AG04450 (cell line): ENCODE results near the gene HIRIP3. TPM values are rescaled to one million over a fixed set of nuclear protein-coding genes. Genes with fewer than 3 reads are reported as not detected.
A peak's percentile ranks its signal among the peaks of the same experiment; 100 is the strongest.
"Not testable (repeated sequence)": the region's sequence is repeated elsewhere in the genome, so short reads cannot be mapped to it uniquely, and the experiment has no call there.

Experiments
- CTCF ChIA-PET: fragments of 300-600, 350-600 bp; formaldehyde crosslinking; extraction: SDS; loops from one replicate; lab custom pipeline; 2022; ENCODE audit warnings: antibody characterized with exemption, inconsistent platforms; lab: Charles Lee
- POLR2A ChIA-PET: fragments of 350-600 bp; formaldehyde crosslinking; extraction: SDS; loops from one replicate; lab custom pipeline; 2021; ENCODE audit warnings: antibody characterized with exemption, inconsistent platforms; lab: Yijun Ruan, JAX
- DNase-seq: peaks from one replicate; pipeline ENCODE4 v3.0.0-alpha.2; 2011; ENCODE audit warnings: low read depth, low spot score
- H3K27ac ChIP-seq: one replicate; pipeline ENCODE4 v1.5.1; 2012; ENCODE audit warnings: low read depth, low read length, control low read depth
- H3K27me3 ChIP-seq: one replicate; pipeline ENCODE4 v1.6.0; 2012; ENCODE audit warnings: low read length; ENCODE audit not compliant: control insufficient read depth, insufficient read depth
- H3K4me3 ChIP-seq: 2 replicates; pipeline ENCODE4 v1.5.1; 2011; ENCODE audit warnings: mild to moderate bottlenecking, low read depth, low read length, control low read depth
- H3K9me3 ChIP-seq: 2 replicates; pipeline ENCODE4 v1.5.1; 2012; ENCODE audit warnings: low read length; ENCODE audit not compliant: control insufficient read depth, insufficient read depth
- polyA plus RNA-seq: library from polyadenylated mRNA; depleted of rRNA; stranded (reverse); fragments of >200 nt; gene quantifications from 2 replicates; pipeline ENCODE4 v1.2.3, GENCODE V29; 2011
- TF ChIP-seq, protein P1 (sequence below): IDR thresholded peaks from 2 replicates; pipeline ENCODE4 v1.5.1; 2011; ENCODE audit warnings: low read depth, low read length, control low read depth, inconsistent platforms

Gene HIRIP3
- polyA plus RNA-seq, 1 experiment: 2.5 TPM

- peak; percentile 54 for DNase-seq
- Histone ChIP-seq H3K9me3 (no peaks in the 10 kb centered on the region), H3K27ac (peak within 1 kb of the TSS; percentile 57), H3K4me3 (peak within 1 kb of the TSS; percentile 77), H3K27me3 (no peaks in the 10 kb centered on the region)
- POLR2A ChIA-PET: interaction anchor here (0.7 to 2.2 kb wide), 6 partner anchors 10 to 61 kb away, joined by 3 to 17 read pairs (median 4); partner anchors contain the start of genes KCTD13 and TAOK2
- TF ChIP-seq, protein P1, sequence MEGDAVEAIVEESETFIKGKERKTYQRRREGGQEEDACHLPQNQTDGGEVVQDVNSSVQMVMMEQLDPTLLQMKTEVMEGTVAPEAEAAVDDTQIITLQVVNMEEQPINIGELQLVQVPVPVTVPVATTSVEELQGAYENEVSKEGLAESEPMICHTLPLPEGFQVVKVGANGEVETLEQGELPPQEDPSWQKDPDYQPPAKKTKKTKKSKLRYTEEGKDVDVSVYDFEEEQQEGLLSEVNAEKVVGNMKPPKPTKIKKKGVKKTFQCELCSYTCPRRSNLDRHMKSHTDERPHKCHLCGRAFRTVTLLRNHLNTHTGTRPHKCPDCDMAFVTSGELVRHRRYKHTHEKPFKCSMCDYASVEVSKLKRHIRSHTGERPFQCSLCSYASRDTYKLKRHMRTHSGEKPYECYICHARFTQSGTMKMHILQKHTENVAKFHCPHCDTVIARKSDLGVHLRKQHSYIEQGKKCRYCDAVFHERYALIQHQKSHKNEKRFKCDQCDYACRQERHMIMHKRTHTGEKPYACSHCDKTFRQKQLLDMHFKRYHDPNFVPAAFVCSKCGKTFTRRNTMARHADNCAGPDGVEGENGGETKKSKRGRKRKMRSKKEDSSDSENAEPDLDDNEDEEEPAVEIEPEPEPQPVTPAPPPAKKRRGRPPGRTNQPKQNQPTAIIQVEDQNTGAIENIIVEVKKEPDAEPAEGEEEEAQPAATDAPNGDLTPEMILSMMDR: peak; percentile 48
- CTCF ChIA-PET: interaction anchor here (0.9 to 2.2 kb wide), 4 partner anchors 11 to 113 kb away, joined by 5 to 13 read pairs (median 10); partner anchors contain the start of gene TAOK2
Measured at GRCh38 chr16:29961479-29962343, 33.7 kb downstream of the HIRIP3 start, which contains the start of gene TMEM219. Gene TMEM219, plus strand, starts transcription at chr16:29962079. Its CDS starts 1,065 bp downstream, at chr16:29963144.

- peak overlapping the region; percentile 31 for H3K27ac ChIP-seq
- CTCF ChIA-PET: interaction anchor here (0.8 to 2.2 kb wide), 4 partner anchors 11 to 112 kb away, joined by 5 to 13 read pairs (median 9); partner anchors contain the start of gene TAOK2
- peak overlapping the region; percentile 77 for H3K4me3 ChIP-seq
- TF ChIP-seq, protein P1: no peak
- H3K27me3 ChIP-seq: no peaks in the 10 kb centered on the region
- POLR2A ChIA-PET: interaction anchor here (1.2 to 2.2 kb wide), 4 partner anchors 12 to 60 kb away, joined by 3 to 17 read pairs (median 6); partner anchors contain the start of genes KCTD13 and TAOK2
- no peaks in the 10 kb centered on the region for H3K9me3 ChIP-seq
- DNase-seq: no peak
Measured at GRCh38 chr16:29961127-29961478, 34.3 kb downstream of the HIRIP3 start.

DNA sequence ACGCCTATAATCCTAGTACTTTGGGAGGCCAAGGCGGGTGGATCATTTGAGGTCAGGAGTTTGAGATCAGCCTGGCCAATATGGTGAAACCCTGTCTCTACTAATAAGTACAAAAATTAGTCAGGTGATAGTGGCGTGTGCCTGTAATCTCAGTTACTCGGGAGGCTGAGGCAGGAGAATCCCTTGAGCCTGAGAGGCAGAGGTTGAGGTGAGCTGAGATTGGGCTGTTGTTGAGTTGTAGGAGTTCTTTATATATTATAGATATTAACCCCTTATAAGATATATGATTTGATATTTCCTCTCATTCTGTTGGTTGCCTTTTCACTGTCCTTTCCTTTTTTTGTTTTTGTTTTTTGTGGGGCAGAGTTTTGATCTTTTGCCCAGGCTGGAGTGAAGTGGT lies 35.6 kb downstream of the HIRIP3 start:
- H3K27me3 ChIP-seq, DNase-seq, H3K4me3 ChIP-seq, H3K27ac ChIP-seq, POLR2A ChIA-PET, H3K9me3 ChIP-seq: not testable (repeated sequence)
- CTCF ChIA-PET: interaction anchor here (2.2 kb wide), 1 partner anchor 16 kb away, joined by 12 read pairs; no protein-coding TSS in a partner anchor

GRCh38 chr16:29959293-29959692 lies 36.1 kb downstream of the HIRIP3 start:
- ChIA-PET CTCF (no interaction called here), POLR2A (no interaction called here)
- DNase-seq: no peak
- Histone ChIP-seq H3K9me3 (no peaks in the 10 kb centered on the region), H3K27me3 (no peaks in the 10 kb centered on the region), H3K27ac (no peak overlapping the region), H3K4me3 (no peak overlapping the region)
- TF ChIP-seq, protein P1: no peak

DNA sequence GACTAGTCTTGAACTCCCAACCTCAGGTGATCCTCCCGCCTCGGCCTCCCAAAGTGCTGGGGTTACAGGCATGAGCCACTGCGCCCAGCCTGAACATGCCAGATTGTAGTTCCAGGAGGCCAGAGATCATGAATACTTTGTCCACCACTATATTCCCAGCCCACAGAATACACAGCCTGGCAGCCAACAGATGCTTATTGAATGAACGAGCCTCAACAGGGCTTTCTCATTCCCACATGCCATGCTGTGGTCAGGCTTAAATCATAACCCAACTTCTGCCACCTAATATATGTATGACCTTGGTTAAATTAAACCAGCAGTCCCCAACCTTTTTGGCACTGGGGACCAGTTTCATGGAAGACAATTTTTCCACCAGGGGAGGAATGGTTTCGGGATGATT lies 36.7 kb downstream of the HIRIP3 start:
- ChIA-PET CTCF (no interaction called here), POLR2A (no interaction called here)
- DNase-seq: no peak
- Histone ChIP-seq H3K4me3 (no peak overlapping the region), H3K9me3 (no peaks in the 10 kb centered on the region), H3K27ac (no peak overlapping the region), H3K27me3 (no peaks in the 10 kb centered on the region)
- TF ChIP-seq, protein P1: no peak
